ENCODE results near the gene GRIFIN. TPM values are rescaled to one million over a fixed set of nuclear protein-coding genes. Genes with fewer than 3 reads are reported as not detected.
A peak's percentile ranks its signal among the peaks of the same experiment; 100 is the strongest.

Gene GRIFIN
- total RNA-seq, 2 donors from 2014 or later = not detected

GRCh38 chr7:2494191-2495130 is 18.3 kb upstream of the GRIFIN start:
- Histone ChIP-seq H3K36me3 (no peaks in the 10 kb centered on the region), H3K9ac (ENCODE audit: low read depth in 2 of 2, low read length in 2 of 2) (no peak overlapping the region), H3K9me3 (no peaks in the 10 kb centered on the region), H3K27me3 (no peaks in the 10 kb centered on the region), H3K4me1 (peaks cover 16% of the 10 kb centered on the region), H3K27ac (no peak overlapping the region), H3K4me3 (no peak overlapping the region)
- intact Hi-C loops (cut with DNase I) = no loop called here
- TF ChIP-seq, protein P1, sequence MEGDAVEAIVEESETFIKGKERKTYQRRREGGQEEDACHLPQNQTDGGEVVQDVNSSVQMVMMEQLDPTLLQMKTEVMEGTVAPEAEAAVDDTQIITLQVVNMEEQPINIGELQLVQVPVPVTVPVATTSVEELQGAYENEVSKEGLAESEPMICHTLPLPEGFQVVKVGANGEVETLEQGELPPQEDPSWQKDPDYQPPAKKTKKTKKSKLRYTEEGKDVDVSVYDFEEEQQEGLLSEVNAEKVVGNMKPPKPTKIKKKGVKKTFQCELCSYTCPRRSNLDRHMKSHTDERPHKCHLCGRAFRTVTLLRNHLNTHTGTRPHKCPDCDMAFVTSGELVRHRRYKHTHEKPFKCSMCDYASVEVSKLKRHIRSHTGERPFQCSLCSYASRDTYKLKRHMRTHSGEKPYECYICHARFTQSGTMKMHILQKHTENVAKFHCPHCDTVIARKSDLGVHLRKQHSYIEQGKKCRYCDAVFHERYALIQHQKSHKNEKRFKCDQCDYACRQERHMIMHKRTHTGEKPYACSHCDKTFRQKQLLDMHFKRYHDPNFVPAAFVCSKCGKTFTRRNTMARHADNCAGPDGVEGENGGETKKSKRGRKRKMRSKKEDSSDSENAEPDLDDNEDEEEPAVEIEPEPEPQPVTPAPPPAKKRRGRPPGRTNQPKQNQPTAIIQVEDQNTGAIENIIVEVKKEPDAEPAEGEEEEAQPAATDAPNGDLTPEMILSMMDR (IDR thresholded peaks at IDR 0.05) = no peak
- no peak for DNase-seq

DNA sequence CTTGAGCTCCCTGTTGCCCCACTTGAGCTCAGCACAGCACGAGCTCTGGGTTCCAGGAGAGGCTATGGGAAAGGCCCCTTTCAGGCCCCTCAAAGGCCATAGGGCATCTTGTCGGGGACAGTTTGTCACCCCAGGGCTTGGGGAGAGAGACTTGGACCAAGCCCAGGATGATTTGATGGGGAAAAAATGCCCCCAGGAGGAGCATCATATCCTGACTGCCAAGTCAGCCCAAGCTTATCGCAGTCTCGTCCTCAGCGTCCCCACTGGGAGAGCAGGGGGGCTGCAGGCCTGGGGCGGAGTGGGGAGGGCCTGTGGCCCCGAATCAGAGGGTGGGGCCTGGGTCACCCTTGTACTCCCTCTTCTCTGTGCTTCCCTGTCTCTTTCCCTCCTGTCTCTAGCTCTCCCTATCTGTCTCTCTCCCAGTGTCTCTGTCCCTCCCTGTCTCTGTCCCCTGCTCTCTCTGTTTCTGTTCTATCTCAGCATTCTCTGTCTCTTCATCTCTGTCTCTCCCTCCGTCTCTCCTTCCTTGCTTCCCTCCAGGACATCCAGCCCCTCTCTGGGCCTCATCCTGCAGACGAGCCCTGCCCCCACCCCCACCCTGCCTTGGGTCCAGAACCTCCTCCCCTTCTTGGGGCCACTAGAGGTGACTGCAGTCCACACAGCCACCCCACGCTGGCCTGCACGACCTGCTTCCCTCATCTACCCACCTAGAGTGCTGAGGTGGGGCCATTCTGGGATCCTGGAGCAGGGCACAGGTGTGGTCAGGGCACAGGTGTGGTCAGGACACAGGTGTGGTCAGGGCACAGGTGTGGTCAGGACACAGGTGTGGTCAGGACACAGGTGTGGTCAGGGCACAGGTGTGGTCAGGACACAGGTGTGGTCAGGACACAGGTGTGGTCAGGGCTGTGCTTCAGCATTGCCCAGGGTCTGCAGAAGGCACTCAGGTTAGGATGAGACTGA is 17.3 kb upstream of the GRIFIN start:
- peak; percentile 48 for DNase-seq
- Histone ChIP-seq H3K4me3 (no peak overlapping the region), H3K36me3 (no peaks in the 10 kb centered on the region), H3K4me1 (peaks cover 16% of the 10 kb centered on the region), H3K9ac (ENCODE audit: low read depth in 2 of 2, low read length in 2 of 2) (no peak overlapping the region), H3K27ac (no peak overlapping the region), H3K27me3 (no peaks in the 10 kb centered on the region), H3K9me3 (no peaks in the 10 kb centered on the region)
- intact Hi-C loops (cut with DNase I) = no loop called here
- TF ChIP-seq, protein P1 (IDR thresholded peaks at IDR 0.05) = no peak

- no peaks in the 10 kb centered on the region for H3K27me3 ChIP-seq
These were observed 15.8 kb upstream of the GRIFIN start for GRCh38 chr7:2492038-2492437.

DNA sequence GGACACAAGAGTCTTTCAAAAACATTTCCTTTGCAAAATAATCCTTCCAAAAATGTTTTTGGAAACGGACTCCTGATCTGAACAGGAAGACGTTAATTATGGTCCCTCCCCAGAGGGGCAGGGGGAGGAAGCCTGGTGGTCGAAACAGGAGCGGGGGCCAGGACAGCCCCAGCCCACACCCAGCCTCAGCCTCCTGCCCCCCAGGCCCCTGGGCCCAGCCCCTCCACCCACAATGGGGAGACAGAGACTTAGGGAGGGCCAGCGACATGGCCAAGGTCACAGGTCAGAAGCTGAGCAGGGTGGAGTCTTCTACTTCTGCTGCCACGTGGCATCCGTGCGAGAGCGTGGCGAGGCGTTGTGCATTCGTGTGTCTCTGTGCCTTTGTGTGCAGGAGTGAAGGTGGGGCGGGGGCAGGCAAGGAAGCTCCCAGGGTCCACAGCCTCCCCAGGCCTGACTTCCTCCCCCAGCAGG is 14.0 kb upstream of the GRIFIN start:
- Histone ChIP-seq H3K36me3 (no peaks in the 10 kb centered on the region), H3K27me3 (no peaks in the 10 kb centered on the region), H3K9ac (ENCODE audit: low read depth in 2 of 2, low read length in 2 of 2) (no peak overlapping the region), H3K27ac (no peak overlapping the region), H3K4me1 (peaks cover 11% of the 10 kb centered on the region), H3K9me3 (no peaks in the 10 kb centered on the region), H3K4me3 (no peak overlapping the region)
- TF ChIP-seq, protein P1 (IDR thresholded peaks at IDR 0.05) = no peak
- intact Hi-C loops (cut with DNase I) = no loop called here
- no peak for DNase-seq

More at GRCh38 chr7:2492038-2492437, 15.8 kb upstream of the GRIFIN start:
- no peak overlapping the region for H3K4me3 ChIP-seq
- intact Hi-C loops (cut with DNase I) = no loop called here
- H3K9ac ChIP-seq (ENCODE audit: low read depth in 2 of 2, low read length in 2 of 2) = no peak overlapping the region
- no peaks in the 10 kb centered on the region for H3K9me3 ChIP-seq
- no peak for DNase-seq
- TF ChIP-seq, protein P1 (IDR thresholded peaks at IDR 0.05) = no peak
- H3K36me3 ChIP-seq = no peaks in the 10 kb centered on the region
- H3K27ac ChIP-seq = no peak overlapping the region
- H3K4me1 ChIP-seq = peaks cover 16% of the 10 kb centered on the region

GRCh38 chr7:2488681-2489080 is 12.5 kb upstream of the GRIFIN start:
- H3K27me3 ChIP-seq = no peaks in the 10 kb centered on the region
- H3K36me3 ChIP-seq = no peaks in the 10 kb centered on the region
- no peak overlapping the region for H3K4me3 ChIP-seq
- no peaks in the 10 kb centered on the region for H3K4me1 ChIP-seq
- TF ChIP-seq, protein P1 (IDR thresholded peaks at IDR 0.05) = no peak
- no peaks in the 10 kb centered on the region for H3K9me3 ChIP-seq
- DNase-seq = no peak
- no peak overlapping the region for H3K27ac ChIP-seq
- no peak overlapping the region for H3K9ac ChIP-seq (ENCODE audit: low read depth in 2 of 2, low read length in 2 of 2)
- intact Hi-C loops (cut with DNase I) = no loop called here

Data from colonic mucosa (tissue), 4 donors.